H9 (cell line): ENCODE data around the gene DNAJB11. TPM values are rescaled to one million over a fixed set of nuclear protein-coding genes. Genes with fewer than 3 reads are reported as not detected.

ENCODE experiments used
- DNase-seq: peaks from one replicate; pipeline ENCODE4 v3.0.0-alpha.2; 2017
- H2AFZ ChIP-seq: one replicate; pipeline ENCODE4 v1.6.1; 2013; ENCODE audit warnings: mild to moderate bottlenecking, low read length, control low read depth, moderate library complexity
- H2AK5ac ChIP-seq: 2 replicates; pipeline ENCODE4 v1.6.1; 2013; ENCODE audit warnings: low read length, control low read depth, mixed read lengths; ENCODE audit not compliant: insufficient read length
- H2BK120ac ChIP-seq: one replicate; pipeline ENCODE4 v1.6.1; 2013; ENCODE audit warnings: low read depth, mild to moderate bottlenecking, low read length, control low read depth, inconsistent platforms; ENCODE audit not compliant: poor library complexity, severe bottlenecking
- H2BK12ac ChIP-seq: 2 replicates; pipeline ENCODE4 v1.6.1; 2013; ENCODE audit warnings: low read length, control low read depth, mixed read lengths, low read depth; ENCODE audit not compliant: insufficient read length
- H2BK15ac ChIP-seq: 2 replicates; pipeline ENCODE4 v1.6.1; 2013; ENCODE audit warnings: low read depth, low read length, control low read depth
- H2BK20ac ChIP-seq: one replicate; pipeline ENCODE4 v1.6.1; 2013; ENCODE audit warnings: low read depth, mild to moderate bottlenecking, low read length, control low read depth, inconsistent platforms; ENCODE audit not compliant: poor library complexity, severe bottlenecking
- H2BK5ac ChIP-seq: 2 replicates; pipeline ENCODE4 v1.6.1; 2013; ENCODE audit warnings: low read length, control low read depth, mixed read lengths; ENCODE audit not compliant: insufficient read length
- H3K14ac ChIP-seq: 2 replicates; pipeline ENCODE4 v1.6.1; 2013; ENCODE audit warnings: low read length, control low read depth; ENCODE audit not compliant: insufficient read depth
- H3K18ac ChIP-seq: 2 replicates; pipeline ENCODE4 v1.6.1; 2013; ENCODE audit warnings: low read depth, mild to moderate bottlenecking, mixed read lengths, low read length, control low read depth; ENCODE audit not compliant: insufficient read length
- H3K23ac ChIP-seq: 2 replicates; pipeline ENCODE4 v1.6.1; 2013; ENCODE audit warnings: low read length, control low read depth, mixed read lengths, low read depth; ENCODE audit not compliant: insufficient read length
- H3K23me2 ChIP-seq: 2 replicates; pipeline ENCODE4 v1.6.1; 2013; ENCODE audit warnings: low read depth, mild to moderate bottlenecking, mixed read lengths, low read length, control low read depth; ENCODE audit not compliant: insufficient read length, poor library complexity, severe bottlenecking
- H3K27ac ChIP-seq: 2 replicates; pipeline ENCODE4 v1.5.1; 2013; ENCODE audit warnings: low read length, control low read depth, mixed read lengths, low read depth; ENCODE audit not compliant: insufficient read length
- H3K27me3 ChIP-seq: 2 replicates; pipeline ENCODE4 v1.6.1; 2013; ENCODE audit warnings: low read length, control low read depth, inconsistent platforms; ENCODE audit not compliant: insufficient read depth
- H3K4ac ChIP-seq: 2 replicates; pipeline ENCODE4 v1.6.1; 2013; ENCODE audit warnings: low read depth, mild to moderate bottlenecking, control low read depth, inconsistent platforms, low read length, moderate library complexity
- H3K4me1 ChIP-seq: 2 replicates; pipeline ENCODE4 v1.6.1; 2013; ENCODE audit warnings: low read length, control low read depth, inconsistent platforms; ENCODE audit not compliant: insufficient read depth
- H3K4me2 ChIP-seq: 2 replicates; pipeline ENCODE4 v1.6.1; 2013; ENCODE audit warnings: low read length, control low read depth, mixed read lengths; ENCODE audit not compliant: insufficient read length, insufficient read depth
- H3K56ac ChIP-seq: 2 replicates; pipeline ENCODE4 v1.6.1; 2013; ENCODE audit warnings: low read depth, mild to moderate bottlenecking, mixed read lengths, low read length, control low read depth; ENCODE audit not compliant: insufficient read length
- H3K79me1 ChIP-seq: 2 replicates; pipeline ENCODE4 v1.6.1; 2013; ENCODE audit warnings: low read depth, mild to moderate bottlenecking, moderate library complexity, low read length, control low read depth, inconsistent platforms; ENCODE audit not compliant: insufficient read depth, poor library complexity, severe bottlenecking
- H3K79me2 ChIP-seq: 2 replicates; pipeline ENCODE4 v1.6.1; 2013; ENCODE audit warnings: low read length, control low read depth, inconsistent platforms; ENCODE audit not compliant: insufficient read depth
- H3K9ac ChIP-seq: 2 replicates; pipeline ENCODE4 v1.6.1; 2013; ENCODE audit warnings: low read length, control low read depth, mixed read lengths; ENCODE audit not compliant: insufficient read length; ENCODE audit errors: extremely low read depth
- H3K9me3 ChIP-seq: one replicate; pipeline ENCODE4 v1.6.1; 2013; ENCODE audit warnings: low read depth, low read length, inconsistent platforms; ENCODE audit not compliant: control insufficient read depth
- H3T11ph ChIP-seq: one replicate; pipeline ENCODE4 v1.6.1; 2013; ENCODE audit warnings: mild to moderate bottlenecking, low read length, control low read depth, inconsistent platforms
- H4K20me1 ChIP-seq: one replicate; pipeline ENCODE4 v1.6.1; 2013; ENCODE audit not compliant: control insufficient read depth, insufficient read length, insufficient read depth
- H4K5ac ChIP-seq: 2 replicates; pipeline ENCODE4 v1.6.1; 2013; ENCODE audit warnings: low read depth, mild to moderate bottlenecking, mixed read lengths, low read length, control low read depth; ENCODE audit not compliant: insufficient read length
- H4K8ac ChIP-seq: replicated peaks from 2 replicates; pipeline ENCODE4 v1.6.1; 2013; ENCODE audit warnings: low read length, control low read depth, mixed read lengths, low read depth; ENCODE audit not compliant: insufficient read length
- H4K91ac ChIP-seq: 2 replicates; pipeline ENCODE4 v1.6.1; 2013; ENCODE audit warnings: low read depth, mild to moderate bottlenecking, moderate library complexity, mixed read lengths, low read length, control low read depth; ENCODE audit not compliant: insufficient read length
- H3K27ac Mint-ChIP-seq, 3 experiments: 2 replicates in 2 of 3; 3 replicates in 1 of 3; pipeline ENCODE4 v1.8.0; 2020 to 2021; ENCODE audit warnings: mixed read lengths in 3 of 3, mild to moderate bottlenecking in 1 of 3, moderate library complexity in 1 of 3
- H3K27me3 Mint-ChIP-seq: 2 replicates; pipeline ENCODE4 v1.8.0; 2021; ENCODE audit warnings: low read depth, mild to moderate bottlenecking, moderate library complexity, mixed read lengths
- H3K36me3 Mint-ChIP-seq, 3 experiments: 2 replicates in 2 of 3; 3 replicates in 1 of 3; pipeline ENCODE4 v1.8.0; 2020 to 2021; ENCODE audit warnings: low read depth in 3 of 3, mixed read lengths in 3 of 3; ENCODE audit not compliant: insufficient read depth in 1 of 3
- H3K4me1 Mint-ChIP-seq, 2 experiments: 2 replicates each; pipeline ENCODE4 v1.8.0; 2020; ENCODE audit warnings: mixed read lengths in 2 of 2
- H3K4me3 Mint-ChIP-seq, 2 experiments: 2 replicates in 1 of 2; 3 replicates in 1 of 2; pipeline ENCODE4 v1.8.0; 2020 to 2021; ENCODE audit warnings: mild to moderate bottlenecking in 2 of 2, mixed read lengths in 2 of 2, moderate library complexity in 1 of 2
- H3K9me3 Mint-ChIP-seq, 2 experiments: 2 replicates in 1 of 2; 3 replicates in 1 of 2; pipeline ENCODE4 v1.8.0; 2020; ENCODE audit warnings: mild to moderate bottlenecking in 2 of 2, mixed read lengths in 2 of 2, moderate library complexity in 1 of 2
- CTCF ChIP-seq: fragments of 200-600 bp; sonication (generic); conservative IDR thresholded peaks from 3 replicates; pipeline ENCODE4 v1.8.0; 2021; ENCODE audit warnings: antibody characterized with exemption, mild to moderate bottlenecking
- total RNA-seq: library from RNA; stranded (reverse); gene quantifications from 2 replicates; pipeline ENCODE4 v1.2.1, GENCODE V29; 2021

Gene DNAJB11
- total RNA-seq, 1 experiment from 2014 or later = 61.2 TPM

- Histone ChIP-seq H2BK15ac (no peak overlapping the region), H2BK5ac (no peak overlapping the region), H3K4me2 (no peak overlapping the region), H3K23ac (no peak overlapping the region), H4K20me1 (no peaks in the 10 kb centered on the region), H2BK20ac (no peak overlapping the region), H2AFZ (no peak overlapping the region), H3K56ac (no peak overlapping the region), H3K23me2 (no peaks in the 10 kb centered on the region), H3K79me1 (no peaks in the 10 kb centered on the region), H4K5ac (no peak overlapping the region), H4K8ac (no peak overlapping the region), H4K91ac (no peak overlapping the region), H3K18ac (no peak overlapping the region), H2AK5ac (no peak overlapping the region), H3K9me3 (no peaks in the 10 kb centered on the region), H3K79me2 (no peaks in the 10 kb centered on the region), H3K27me3 (no peaks in the 10 kb centered on the region), H3K14ac (no peak overlapping the region), H3K4ac (no peak overlapping the region), H2BK12ac (no peak overlapping the region), H2BK120ac (no peak overlapping the region), H3K9ac (no peak overlapping the region), H3K27ac (no peak overlapping the region), H3T11ph (no peak overlapping the region), H3K4me1 (no peaks in the 10 kb centered on the region)
- no peaks in the 10 kb centered on the region for H3K9me3 Mint-ChIP-seq
- H3K27ac Mint-ChIP-seq = no peak overlapping the region
- no peak for DNase-seq
- no peaks in the 10 kb centered on the region for H3K36me3 Mint-ChIP-seq
- H3K27me3 Mint-ChIP-seq = no peaks in the 10 kb centered on the region
- no peak overlapping the region for H3K4me3 Mint-ChIP-seq
- H3K4me1 Mint-ChIP-seq = peaks cover 6 to 10% of the 10 kb centered on the region in 2 experiments
- no peak for TF ChIP-seq CTCF
Measured at GRCh38 chr3:186536883-186537844, 33.4 kb upstream of the DNAJB11 start.
